ENCODE measurements around the gene HELLS. TPM values are rescaled to one million over a fixed set of nuclear protein-coding genes. Genes with fewer than 3 reads are reported as not detected.

The HELLS gene
- total and polyA plus RNA-seq, 2 of the 8 experiments (the other 6 are each of a cell fraction or from before 2014, with no cell fraction given) = 147 to 371 TPM

- TF ChIP-seq CHD7 (IDR thresholded peaks at IDR 0.05; ENCODE audit: insufficient replicate concordance, low read length) (no peak), SIRT6 (IDR thresholded peaks at IDR 0.05; ENCODE audit: low read length) (no peak), CTBP2 (IDR thresholded peaks at IDR 0.05; ENCODE audit: borderline replicate concordance, insufficient read depth, insufficient read length, low read length) (no peak), NRF1 (IDR thresholded peaks at IDR 0.05; ENCODE audit: low read depth, low read length) (no peak), CREB1 (IDR thresholded peaks at IDR 0.05) (no peak)
Observed at GRCh38 chr10:94608559-94608958, 63.0 kb downstream of the HELLS start (continued).

All from H1 (cell line).